Breast epithelium (tissue), 3 donors: ENCODE data around the gene LAIR1.

Experiments used
- CTCF ChIP-seq, 3 donors: fragments of 450-650 bp; IDR thresholded peaks; one replicate each; pipeline ENCODE4 v1.5.1; 2016 to 2017; ENCODE audit warnings: antibody characterized with exemption in 3 of 3, mild to moderate bottlenecking in 3 of 3, moderate library complexity in 3 of 3
- POLR2A ChIP-seq: fragments of 450-650 bp; IDR thresholded peaks from one replicate; pipeline ENCODE4 v1.6.1; 2016; ENCODE audit warnings: antibody characterized with exemption, mild to moderate bottlenecking, moderate library complexity

DNA sequence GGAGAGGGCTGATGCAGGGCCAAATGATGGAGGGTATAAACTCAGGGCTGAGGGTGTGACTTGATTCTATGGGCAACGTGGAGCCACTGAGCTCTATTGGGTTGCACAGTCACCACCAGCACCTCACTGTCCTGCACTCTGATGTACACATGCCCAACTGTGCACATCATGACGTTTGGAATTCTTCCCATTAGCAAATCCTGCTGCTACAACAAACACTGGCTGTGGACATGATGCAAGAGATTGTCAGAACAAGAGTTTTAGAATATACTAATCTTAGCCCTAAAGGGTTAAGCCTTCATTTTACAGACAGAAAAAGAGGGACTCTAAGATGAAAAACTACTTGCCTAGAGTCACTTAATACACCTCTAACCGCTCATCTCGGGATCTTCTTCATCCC is 48.1 kb upstream of the LAIR1 start:
- no peak for TF ChIP-seq CTCF (IDR thresholded peaks at IDR 0.05)
- no peak for TF ChIP-seq POLR2A
